T-helper 2 cell treated with Interferon-gamma antibody and Interleukin-4, amounts not matched to agents 5 μg/mL and 100 μg/mL, for 36 hours (primary cell): ENCODE results near the gene IRF8.

ENCODE experiments used
- DNase-seq: peaks from one replicate; pipeline ENCODE4 v3.0.0; 2021; ENCODE audit warnings: low spot score
- H3K27ac Mint-ChIP-seq: one replicate; pipeline ENCODE4 v1.8.0; 2021; ENCODE audit warnings: mild to moderate bottlenecking, mixed read lengths
- H3K27me3 Mint-ChIP-seq: one replicate; pipeline ENCODE4 v1.8.0; 2021; ENCODE audit warnings: low read depth, mixed read lengths
- H3K36me3 Mint-ChIP-seq: one replicate; pipeline ENCODE4 v1.8.0; 2021; ENCODE audit warnings: low read depth, mixed read lengths
- H3K4me1 Mint-ChIP-seq: one replicate; pipeline ENCODE4 v1.8.0; 2021; ENCODE audit warnings: low read depth, mixed read lengths
- H3K4me3 Mint-ChIP-seq: one replicate; pipeline ENCODE4 v1.8.0; 2022; ENCODE audit warnings: mild to moderate bottlenecking, moderate library complexity, mixed read lengths
- H3K9me3 Mint-ChIP-seq: one replicate; pipeline ENCODE4 v1.8.0; 2021; ENCODE audit warnings: mixed read lengths

The IRF8 gene

GRCh38 chr16:85948616-85949265, 49.8 kb downstream of the IRF8 start:
- no peak for DNase-seq
- Mint-ChIP-seq H3K27me3 (peaks cover 33% of the 10 kb centered on the region), H3K27ac (no peak overlapping the region), H3K4me3 (no peak overlapping the region), H3K36me3 (no peaks in the 10 kb centered on the region), H3K4me1 (peaks cover 14% of the 10 kb centered on the region), H3K9me3 (no peaks in the 10 kb centered on the region)

GRCh38 chr16:85950136-85950918, 51.4 kb downstream of the IRF8 start:
- H3K27me3 Mint-ChIP-seq, result peaks cover 32% of the 10 kb centered on the region
- no peaks in the 10 kb centered on the region for H3K36me3 Mint-ChIP-seq
- peaks cover 7% of the 10 kb centered on the region for H3K4me1 Mint-ChIP-seq
- no peak for DNase-seq
- H3K4me3 Mint-ChIP-seq, result no peak overlapping the region
- H3K27ac Mint-ChIP-seq, result no peak overlapping the region
- H3K9me3 Mint-ChIP-seq, result no peaks in the 10 kb centered on the region

- Mint-ChIP-seq H3K36me3 (no peaks in the 10 kb centered on the region), H3K27me3 (peaks cover 21% of the 10 kb centered on the region), H3K4me1 (peaks cover 4% of the 10 kb centered on the region), H3K27ac (no peak overlapping the region), H3K9me3 (no peaks in the 10 kb centered on the region), H3K4me3 (no peak overlapping the region)
- DNase-seq, result no peak
These were observed 53.2 kb downstream of the IRF8 start for GRCh38 chr16:85952197-85952596.

GRCh38 chr16:85952811-85953210, 53.8 kb downstream of the IRF8 start:
- peaks cover 16% of the 10 kb centered on the region for H3K27me3 Mint-ChIP-seq
- H3K27ac Mint-ChIP-seq, result no peak overlapping the region
- H3K4me1 Mint-ChIP-seq, result peaks cover 1% of the 10 kb centered on the region
- DNase-seq, result no peak
- H3K4me3 Mint-ChIP-seq, result no peak overlapping the region
- no peaks in the 10 kb centered on the region for H3K9me3 Mint-ChIP-seq
- H3K36me3 Mint-ChIP-seq, result no peaks in the 10 kb centered on the region

- DNase-seq, result no peak
- no peaks in the 10 kb centered on the region for H3K9me3 Mint-ChIP-seq
- H3K4me1 Mint-ChIP-seq, result no peaks in the 10 kb centered on the region
- peaks cover 3% of the 10 kb centered on the region for H3K27me3 Mint-ChIP-seq
- H3K4me3 Mint-ChIP-seq, result no peak overlapping the region
- no peaks in the 10 kb centered on the region for H3K36me3 Mint-ChIP-seq
- H3K27ac Mint-ChIP-seq, result no peak overlapping the region
These were observed 56.1 kb downstream of the IRF8 start for GRCh38 chr16:85954927-85955519.

GRCh38 chr16:85955566-85955965, 56.6 kb downstream of the IRF8 start:
- Mint-ChIP-seq H3K27ac (no peak overlapping the region), H3K9me3 (no peaks in the 10 kb centered on the region), H3K4me3 (no peak overlapping the region), H3K36me3 (no peaks in the 10 kb centered on the region), H3K27me3 (peaks cover 2% of the 10 kb centered on the region), H3K4me1 (no peaks in the 10 kb centered on the region)
- DNase-seq, result no peak

GRCh38 chr16:85956426-85956825, 57.5 kb downstream of the IRF8 start:
- no peaks in the 10 kb centered on the region for H3K4me1 Mint-ChIP-seq
- no peak overlapping the region for H3K4me3 Mint-ChIP-seq

GRCh38 chr16:85958731-85959130, 59.8 kb downstream of the IRF8 start:
- no peak for DNase-seq
- Mint-ChIP-seq H3K4me1 (no peaks in the 10 kb centered on the region), H3K9me3 (no peaks in the 10 kb centered on the region), H3K36me3 (no peaks in the 10 kb centered on the region), H3K4me3 (no peak overlapping the region), H3K27me3 (peaks cover 2% of the 10 kb centered on the region), H3K27ac (no peak overlapping the region)

More at GRCh38 chr16:85956426-85956825, 57.5 kb downstream of the IRF8 start:
- Mint-ChIP-seq H3K27me3 (peaks cover 2% of the 10 kb centered on the region), H3K27ac (no peak overlapping the region), H3K36me3 (no peaks in the 10 kb centered on the region), H3K9me3 (no peaks in the 10 kb centered on the region)
- DNase-seq, result no peak

GRCh38 chr16:85959686-85960085, 60.7 kb downstream of the IRF8 start:
- Mint-ChIP-seq H3K27me3 (peaks cover 2% of the 10 kb centered on the region), H3K27ac (no peak overlapping the region), H3K36me3 (no peaks in the 10 kb centered on the region), H3K9me3 (no peaks in the 10 kb centered on the region), H3K4me1 (no peaks in the 10 kb centered on the region), H3K4me3 (no peak overlapping the region)
- no peak for DNase-seq

- no peak for DNase-seq
- no peaks in the 10 kb centered on the region for H3K9me3 Mint-ChIP-seq
- peaks cover 2% of the 10 kb centered on the region for H3K27me3 Mint-ChIP-seq
- no peak overlapping the region for H3K27ac Mint-ChIP-seq
- no peak overlapping the region for H3K4me3 Mint-ChIP-seq
- no peaks in the 10 kb centered on the region for H3K36me3 Mint-ChIP-seq
- H3K4me1 Mint-ChIP-seq, result no peaks in the 10 kb centered on the region
These were observed 61.6 kb downstream of the IRF8 start for GRCh38 chr16:85960486-85961046.

GRCh38 chr16:85961988-85962915, 63.3 kb downstream of the IRF8 start:
- peaks cover 2% of the 10 kb centered on the region for H3K27me3 Mint-ChIP-seq
- H3K36me3 Mint-ChIP-seq, result no peaks in the 10 kb centered on the region
- H3K9me3 Mint-ChIP-seq, result no peaks in the 10 kb centered on the region
- H3K4me1 Mint-ChIP-seq, result no peaks in the 10 kb centered on the region
- no peak overlapping the region for H3K4me3 Mint-ChIP-seq
- DNase-seq, result no peak
- H3K27ac Mint-ChIP-seq, result no peak overlapping the region

- no peaks in the 10 kb centered on the region for H3K4me1 Mint-ChIP-seq
- no peak overlapping the region for H3K4me3 Mint-ChIP-seq
- no peak for DNase-seq
- no peaks in the 10 kb centered on the region for H3K9me3 Mint-ChIP-seq
- no peaks in the 10 kb centered on the region for H3K36me3 Mint-ChIP-seq
- H3K27me3 Mint-ChIP-seq, result no peaks in the 10 kb centered on the region
- no peak overlapping the region for H3K27ac Mint-ChIP-seq
These were observed 64.9 kb downstream of the IRF8 start for GRCh38 chr16:85963753-85964285.

GRCh38 chr16:85965125-85965524, 66.2 kb downstream of the IRF8 start:
- H3K4me1 Mint-ChIP-seq, result peaks cover 2% of the 10 kb centered on the region
- DNase-seq, result no peak

More at GRCh38 chr16:85965125-85965524, 66.2 kb downstream of the IRF8 start:
- Mint-ChIP-seq H3K36me3 (no peaks in the 10 kb centered on the region), H3K9me3 (no peaks in the 10 kb centered on the region), H3K27ac (no peak overlapping the region), H3K27me3 (no peaks in the 10 kb centered on the region), H3K4me3 (no peak overlapping the region)
